HG03139 (cell line): Measurements from ENCODE around the gene MTMR4.
"Not testable (repeated sequence)": the region's sequence is repeated elsewhere in the genome, so short reads cannot be mapped to it uniquely, and the experiment has no call there.

ENCODE experiments used
- ATAC-seq: cut with Tn5 transposase; IDR thresholded peaks from one replicate; pipeline ENCODE4 v1.9.1; 2021; ENCODE audit not compliant: unreplicated experiment

MTMR4 gene

DNA sequence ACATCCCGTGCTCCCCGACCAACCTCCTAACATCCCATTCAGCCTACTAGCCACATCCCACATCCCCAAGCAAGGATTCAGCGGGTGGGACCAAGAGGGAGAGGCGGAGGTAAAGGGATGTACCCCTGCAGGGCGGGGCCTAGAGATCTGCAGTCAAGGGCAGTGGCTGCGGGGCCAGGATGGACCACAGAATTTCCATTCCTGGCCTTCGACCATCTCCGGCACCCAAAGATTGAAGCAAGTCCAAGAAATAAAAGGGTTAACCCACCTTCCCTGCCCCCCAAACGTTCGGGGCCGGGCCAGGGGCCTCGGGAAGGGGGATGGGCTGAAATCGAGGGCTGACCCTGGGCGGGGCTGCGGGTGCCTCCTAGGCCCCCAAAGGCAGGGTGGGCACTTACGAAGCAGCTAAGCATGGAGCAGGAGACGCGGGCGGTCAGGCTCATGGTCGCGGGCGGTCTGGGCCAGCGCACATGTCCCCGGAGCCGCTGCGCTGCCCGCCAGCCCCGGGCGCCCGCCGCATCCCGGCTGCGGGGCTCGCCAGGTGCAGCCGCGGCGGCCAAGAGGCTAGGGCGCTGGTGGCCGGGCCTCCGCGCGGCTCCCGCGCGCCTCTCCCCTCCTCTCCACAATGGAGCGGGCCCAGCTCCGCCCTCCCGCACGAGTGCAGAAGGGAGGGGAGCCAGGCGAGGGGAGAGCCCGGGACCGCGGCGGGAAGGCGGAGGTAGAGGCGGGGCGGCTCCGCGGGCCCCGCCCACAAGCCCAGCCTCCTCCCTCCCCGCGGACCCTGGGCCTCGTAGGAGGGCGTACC, at the start of gene MTMR4:
Gene MTMR4 (minus strand): TSS at position 674 of the 805 bp plus-strand sequence. CDS start 231 bp downstream, at position 443.
- ATAC-seq = no peak

- no peak for ATAC-seq
These were observed 46.1 kb upstream of the MTMR4 start for GRCh38 chr17:58560511-58560910.

- no peak for ATAC-seq
These were observed 43.5 kb upstream of the MTMR4 start for GRCh38 chr17:58557981-58558380.

GRCh38 chr17:58556833-58557250, 42.4 kb upstream of the MTMR4 start:
- no peak for ATAC-seq

- ATAC-seq = not testable (repeated sequence)
These were observed 40.7 kb upstream of the MTMR4 start for GRCh38 chr17:58555109-58555508.

- ATAC-seq = no peak
These were observed 26.8 kb upstream of the MTMR4 start for GRCh38 chr17:58541249-58541648.

GRCh38 chr17:58539698-58540097, 25.3 kb upstream of the MTMR4 start:
- no peak for ATAC-seq

GRCh38 chr17:58538811-58539409, 24.5 kb upstream of the MTMR4 start:
- ATAC-seq = no peak

GRCh38 chr17:58537266-58537665, 22.8 kb upstream of the MTMR4 start:
- no peak for ATAC-seq

- ATAC-seq = no peak
These were observed 22.1 kb upstream of the MTMR4 start for GRCh38 chr17:58536542-58536941.

GRCh38 chr17:58535431-58535830, 21.0 kb upstream of the MTMR4 start:
- ATAC-seq = no peak

DNA sequence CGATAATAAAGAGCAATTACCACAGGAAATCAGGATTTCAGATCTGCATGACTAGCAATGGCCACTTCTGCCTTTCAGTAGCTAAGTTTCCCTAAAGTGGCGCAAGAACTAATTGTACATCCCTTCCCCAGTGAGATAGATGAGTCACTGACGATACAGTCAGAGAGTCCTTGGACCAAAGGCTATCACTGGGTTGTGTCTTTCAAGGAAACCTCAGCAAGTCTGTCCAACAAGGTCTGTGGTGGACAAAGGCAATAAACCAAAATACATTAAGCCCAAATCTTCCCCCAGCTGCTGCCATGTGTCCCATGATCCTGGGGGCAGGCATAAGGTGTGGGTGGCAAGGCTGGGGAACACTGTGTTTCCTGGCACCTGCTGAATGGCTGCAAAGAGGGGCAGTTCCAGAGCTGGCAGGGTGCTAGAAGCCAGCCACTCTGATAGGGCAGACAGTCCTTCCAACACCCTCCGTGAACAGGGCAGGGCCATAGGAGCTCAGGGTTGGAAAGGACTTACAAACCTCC, 20.5 kb upstream of the MTMR4 start:
- no peak for ATAC-seq

GRCh38 chr17:58534331-58534730, 19.9 kb upstream of the MTMR4 start:
- ATAC-seq = no peak

DNA sequence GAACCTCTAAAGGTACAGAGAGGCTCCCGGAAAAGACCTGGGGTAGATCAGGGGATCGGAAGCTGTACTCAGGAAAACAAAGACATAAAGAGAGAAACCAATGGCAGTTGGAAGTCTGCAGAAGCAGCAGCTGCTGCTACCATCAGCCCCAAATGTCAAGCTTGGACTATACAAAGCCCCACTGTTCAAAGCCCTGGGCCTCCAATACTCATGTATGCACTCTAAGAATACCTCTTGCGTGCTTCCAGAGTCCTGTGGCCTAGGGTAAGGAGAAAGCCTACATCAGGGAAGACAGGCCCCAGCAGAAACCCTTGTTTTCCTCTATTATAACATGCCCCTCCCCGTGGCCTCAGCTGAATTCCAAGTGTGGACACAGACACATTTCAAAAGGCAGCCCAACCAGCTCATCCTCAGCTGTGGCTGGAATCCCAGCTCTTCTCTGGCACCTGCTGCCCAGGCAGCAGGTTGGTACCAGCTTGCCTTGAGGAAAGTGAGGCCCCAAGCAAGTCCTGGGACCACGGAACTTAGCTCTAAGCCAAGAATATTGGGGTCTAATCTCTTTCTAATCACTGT, 19.3 kb upstream of the MTMR4 start:
- ATAC-seq = no peak

DNA sequence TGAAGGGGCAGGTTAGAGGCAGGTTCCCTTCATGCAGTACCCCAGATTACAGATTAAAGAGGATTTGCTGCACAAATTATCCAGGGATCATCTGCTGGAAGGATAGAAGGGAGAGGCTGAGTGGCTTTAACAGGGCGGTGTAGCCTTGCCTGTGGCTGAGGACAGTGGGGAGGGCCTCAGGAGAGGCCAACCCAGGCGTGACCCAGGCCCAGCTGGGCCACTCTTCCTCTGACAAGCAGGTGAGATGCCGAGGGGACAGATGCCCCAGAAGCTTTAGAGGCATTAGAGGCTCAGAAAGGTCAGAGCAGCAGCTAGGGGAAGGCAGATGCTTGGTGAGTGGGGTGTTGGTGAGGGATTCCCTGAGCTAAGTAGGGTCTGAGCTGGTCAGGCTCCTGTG, 18.1 kb upstream of the MTMR4 start:
- no peak for ATAC-seq

GRCh38 chr17:58531661-58532554, 17.5 kb upstream of the MTMR4 start:
- no peak for ATAC-seq

- ATAC-seq = no peak
These were observed 16.7 kb upstream of the MTMR4 start for GRCh38 chr17:58531122-58531521.

DNA sequence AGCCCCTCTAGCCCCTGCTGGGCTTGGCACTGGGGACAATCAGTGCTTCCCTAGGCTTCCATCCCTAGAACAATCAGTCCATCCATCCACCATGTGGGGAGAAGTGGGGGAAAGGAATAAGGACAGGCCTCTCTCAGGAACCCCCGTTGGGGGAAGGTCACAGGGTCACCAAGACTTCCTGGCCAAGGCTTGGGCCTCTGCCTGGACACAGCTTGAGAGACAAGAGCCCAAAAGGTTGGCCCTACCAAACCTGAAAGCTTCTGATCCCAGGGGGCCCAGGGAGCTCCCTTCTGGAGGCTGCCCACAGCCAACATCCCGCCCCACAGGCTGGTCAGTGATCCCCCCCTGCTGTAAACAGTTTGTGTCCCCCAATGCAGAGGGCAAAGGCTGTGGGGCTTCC, 16.2 kb upstream of the MTMR4 start:
- no peak for ATAC-seq

GRCh38 chr17:58529275-58529674, 14.8 kb upstream of the MTMR4 start:
- no peak for ATAC-seq

GRCh38 chr17:58528443-58528842, 14.0 kb upstream of the MTMR4 start:
- no peak for ATAC-seq

DNA sequence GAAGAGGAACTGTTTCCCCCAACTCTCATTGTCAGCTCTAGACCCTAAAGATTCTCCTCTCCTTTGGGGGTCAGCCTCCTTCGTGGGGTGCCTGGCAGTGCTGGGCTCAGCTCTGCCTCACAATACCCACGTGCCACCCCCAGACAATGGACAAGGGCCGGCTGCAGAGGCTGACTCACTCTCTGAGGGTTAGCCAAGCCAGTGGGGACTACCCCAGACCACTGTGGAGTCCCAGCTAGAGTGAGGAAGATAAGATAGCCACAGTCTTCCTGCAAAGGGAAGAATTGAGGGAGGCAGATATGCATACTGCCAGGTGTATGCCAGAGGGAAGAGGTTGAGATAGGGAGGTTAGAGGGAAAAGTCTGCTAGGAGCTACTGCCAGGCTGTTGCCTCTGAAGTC, 13.5 kb upstream of the MTMR4 start:
- ATAC-seq = no peak
